ENCODE data around the gene LLPH. TPM values are rescaled to one million over a fixed set of nuclear protein-coding genes. Genes with fewer than 3 reads are reported as not detected.

Gene LLPH
- total and polyA plus RNA-seq, 2 of the 13 experiments (the other 11 are each of a cell fraction or from before 2014, with no cell fraction given), result 4.2 to 25.6 TPM

DNA sequence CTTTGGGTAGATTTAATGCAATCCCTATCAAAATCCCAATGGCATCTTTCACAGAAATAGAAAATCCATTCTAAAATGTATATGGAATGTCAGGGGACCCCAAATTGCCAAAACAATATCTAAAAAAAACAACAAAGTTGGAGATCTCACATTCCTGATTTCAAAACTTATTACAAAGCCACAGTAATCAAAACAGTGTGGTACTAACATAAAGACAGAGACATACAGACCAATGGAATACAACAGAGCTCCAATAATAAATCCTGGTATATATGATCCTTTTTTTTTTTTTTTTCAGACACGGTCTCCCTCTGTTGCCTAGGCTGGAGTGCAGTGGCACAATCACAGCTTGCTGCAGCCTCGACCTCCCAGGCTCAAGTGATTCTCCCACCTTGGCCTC, 34.6 kb upstream of the LLPH start:
- no TSS peak for BruUV-seq (replicated peaks)
- TF ChIP-seq ZNF354B (CRISPR knock-in tag; IDR thresholded peaks at IDR 0.05), result no peak
- no peak for TF ChIP-seq ZNF577 (CRISPR knock-in tag; IDR thresholded peaks at IDR 0.05; ENCODE audit: borderline replicate concordance, low read depth)
- no peak for TF ChIP-seq ZFP62 (CRISPR knock-in tag; IDR thresholded peaks at IDR 0.05)
- TF ChIP-seq BCL6 (CRISPR knock-in tag; IDR thresholded peaks at IDR 0.05), result no peak
- TF ChIP-seq NR2C2 (CRISPR knock-in tag; IDR thresholded peaks at IDR 0.05; ENCODE audit: borderline replicate concordance), result no peak
- TF ChIP-seq ATM (IDR thresholded peaks at IDR 0.05; ENCODE audit: borderline replicate concordance), result no peak
- TF ChIP-seq, protein P1, sequence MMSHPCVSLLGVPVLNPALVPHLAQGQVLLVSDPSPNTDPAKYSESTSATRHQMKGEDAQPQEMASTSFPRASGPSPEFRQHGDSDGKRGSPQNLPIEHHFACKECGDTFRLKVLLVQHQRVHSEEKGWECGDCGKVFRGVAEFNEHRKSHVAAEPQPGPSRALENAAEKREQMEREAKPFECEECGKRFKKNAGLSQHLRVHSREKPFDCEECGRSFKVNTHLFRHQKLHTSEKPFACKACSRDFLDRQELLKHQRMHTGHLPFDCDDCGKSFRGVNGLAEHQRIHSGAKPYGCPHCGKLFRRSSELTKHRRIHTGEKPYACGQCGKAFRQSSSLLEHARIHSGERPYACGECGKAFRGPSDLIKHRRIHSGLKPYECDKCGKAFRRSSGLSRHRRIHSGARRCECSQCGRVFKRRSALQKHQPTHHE (CRISPR knock-in tag; IDR thresholded peaks at IDR 0.05; ENCODE audit: borderline replicate concordance), result no peak
- no peak for TF ChIP-seq ZNF761 (CRISPR knock-in tag; conservative IDR thresholded peaks at IDR 0.05)
- no peak for TF ChIP-seq MTA1 (CRISPR knock-in tag; IDR thresholded peaks at IDR 0.05; ENCODE audit: borderline replicate concordance)
- TF ChIP-seq AGO1 (IDR thresholded peaks at IDR 0.05; ENCODE audit: low read depth, low read length, poor library complexity, severe bottlenecking), result no peak
- TF ChIP-seq, protein P2, sequence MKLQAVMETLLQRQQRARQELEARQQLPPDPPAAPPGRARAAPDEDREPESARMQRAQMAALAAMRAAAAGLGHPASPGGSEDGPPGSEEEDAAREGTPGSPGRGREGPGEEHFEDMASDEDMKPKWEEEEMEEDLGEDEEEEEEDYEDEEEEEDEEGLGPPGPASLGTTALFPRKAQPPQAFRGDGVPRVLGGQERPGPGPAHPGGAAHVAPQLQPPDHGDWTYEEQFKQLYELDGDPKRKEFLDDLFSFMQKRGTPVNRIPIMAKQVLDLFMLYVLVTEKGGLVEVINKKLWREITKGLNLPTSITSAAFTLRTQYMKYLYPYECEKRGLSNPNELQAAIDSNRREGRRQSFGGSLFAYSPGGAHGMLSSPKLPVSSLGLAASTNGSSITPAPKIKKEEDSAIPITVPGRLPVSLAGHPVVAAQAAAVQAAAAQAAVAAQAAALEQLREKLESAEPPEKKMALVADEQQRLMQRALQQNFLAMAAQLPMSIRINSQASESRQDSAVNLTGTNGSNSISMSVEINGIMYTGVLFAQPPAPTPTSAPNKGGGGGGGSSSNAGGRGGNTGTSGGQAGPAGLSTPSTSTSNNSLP (IDR thresholded peaks at IDR 0.05; ENCODE audit: low read depth, low read length), result no peak
- no peak for TF ChIP-seq ZNF234 (CRISPR knock-in tag; conservative IDR thresholded peaks at IDR 0.05)
- TF ChIP-seq ZMYM3 (CRISPR knock-in tag; IDR thresholded peaks at IDR 0.05), result no peak
- no peak for TF ChIP-seq MYC (CRISPR knock-in tag; IDR thresholded peaks at IDR 0.05; ENCODE audit: borderline replicate concordance)
- no peak for TF ChIP-seq KLF15 (CRISPR knock-in tag; IDR thresholded peaks at IDR 0.05; ENCODE audit: borderline replicate concordance)
- no peak for TF ChIP-seq NFIC (IDR thresholded peaks at IDR 0.05; ENCODE audit: low read length)
- no peak for TF ChIP-seq HES4 (CRISPR knock-in tag; IDR thresholded peaks at IDR 0.05; ENCODE audit: borderline replicate concordance)
- TF ChIP-seq NPAS2 (CRISPR knock-in tag; IDR thresholded peaks at IDR 0.05; ENCODE audit: borderline replicate concordance), result no peak
- TF ChIP-seq, protein P3, sequence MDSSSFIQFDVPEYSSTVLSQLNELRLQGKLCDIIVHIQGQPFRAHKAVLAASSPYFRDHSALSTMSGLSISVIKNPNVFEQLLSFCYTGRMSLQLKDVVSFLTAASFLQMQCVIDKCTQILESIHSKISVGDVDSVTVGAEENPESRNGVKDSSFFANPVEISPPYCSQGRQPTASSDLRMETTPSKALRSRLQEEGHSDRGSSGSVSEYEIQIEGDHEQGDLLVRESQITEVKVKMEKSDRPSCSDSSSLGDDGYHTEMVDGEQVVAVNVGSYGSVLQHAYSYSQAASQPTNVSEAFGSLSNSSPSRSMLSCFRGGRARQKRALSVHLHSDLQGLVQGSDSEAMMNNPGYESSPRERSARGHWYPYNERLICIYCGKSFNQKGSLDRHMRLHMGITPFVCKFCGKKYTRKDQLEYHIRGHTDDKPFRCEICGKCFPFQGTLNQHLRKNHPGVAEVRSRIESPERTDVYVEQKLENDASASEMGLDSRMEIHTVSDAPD (CRISPR knock-in tag; IDR thresholded peaks at IDR 0.05), result no peak
- no peak for TF ChIP-seq SOX6 (IDR thresholded peaks at IDR 0.05)
- TF ChIP-seq SOX6 (CRISPR knock-in tag; IDR thresholded peaks at IDR 0.05), result no peak

More for the DNA sequence above, 34.6 kb upstream of the LLPH start:
- intact Hi-C loops (cut with micrococcal nuclease; ENCODE audit: unreplicated experiment) (loop anchor here (5.0 kb wide), 1 partner anchor 33 kb away; the partner anchor contains the start of gene LLPH), in situ Hi-C loops (cut with HindIII; ENCODE audit: extremely low pct_ligation_motif_present, low pct_unique_long_range_greater_than_20kb) (no loop called here)
- ChIA-PET CTCF (ENCODE audit: low intra/inter-chr PET ratio, low total read pairs) (no interaction called here), POLR2A (no interaction called here)
- Histone ChIP-seq H3K4me3 (replicated peaks in 1 of 3; ENCODE audit: insufficient read depth in 1 of 3, low read depth in 2 of 3, low read length in 3 of 3) (no peak overlapping the region), H4K20me1 (ENCODE audit: insufficient read depth, low read length) (no peaks in the 10 kb centered on the region), H2AFZ (ENCODE audit: low read length) (no peak overlapping the region), H3K36me3 (replicated peaks in 1 of 2; ENCODE audit: control insufficient read depth in 1 of 2, insufficient read depth in 2 of 2, low read length in 2 of 2) (no peaks in the 10 kb centered on the region), H3K4me2 (ENCODE audit: low read depth, low read length) (no peak overlapping the region), H3K4me1 (ENCODE audit: insufficient read depth, low read length) (peaks cover 27% of the 10 kb centered on the region), H3K27me3 (ENCODE audit: control insufficient read depth in 1 of 2, insufficient read depth in 2 of 2, low read length in 2 of 2) (no peaks in the 10 kb centered on the region), H3K9me3 (ENCODE audit: low read length) (peaks cover 10% of the 10 kb centered on the region), H3K79me2 (ENCODE audit: insufficient read depth, low read length) (peaks cover 41% of the 10 kb centered on the region), H3K9ac (ENCODE audit: insufficient read depth, low read depth, low read length) (no peak overlapping the region), H3K27ac (ENCODE audit: extremely low read length, insufficient read depth, low read length) (no peak overlapping the region)
- DNase-seq (ENCODE audit: low spot score) (no peak), ATAC-seq (no peak), FAIRE-seq (no peak)
- 98% methylated on average over 2 of the region's 2 CpGs for whole genome bisulfite sequencing (ENCODE audit: low lambda C conversion rate)
